ENCODE data around the gene IDI1. TPM values are rescaled to one million over a fixed set of nuclear protein-coding genes. Genes with fewer than 3 reads are reported as not detected.
"Not testable (repeated sequence)": the region's sequence is repeated elsewhere in the genome, so short reads cannot be mapped to it uniquely, and the experiment has no call there.

IDI1 gene
- total RNA-seq, 1 donor from 2014 or later, result 15.6 TPM

DNA sequence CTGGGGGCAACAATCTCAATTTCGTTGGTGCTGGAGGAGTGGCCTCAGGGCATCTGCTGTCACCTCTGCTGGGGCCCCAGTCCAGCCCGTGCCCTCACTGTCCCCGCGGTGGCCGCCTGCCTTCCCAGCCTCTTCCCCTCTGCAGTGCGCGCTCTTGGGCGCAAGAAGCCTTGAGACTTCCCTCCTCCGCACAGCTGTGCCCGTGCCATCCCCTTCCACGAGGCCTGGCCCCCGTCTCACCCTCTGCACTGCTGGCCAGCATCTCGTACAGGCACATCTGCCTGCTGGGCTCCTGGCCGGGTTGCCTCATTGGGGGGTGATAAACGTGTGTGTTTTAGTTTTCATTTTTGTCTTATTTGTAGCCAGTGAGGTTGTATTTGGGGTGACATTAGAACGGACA is 37.2 kb downstream of the IDI1 start:
- H3K36me3 ChIP-seq, result peaks cover 94% of the 10 kb centered on the region
- no peak for DNase-seq
- H3K27me3 ChIP-seq (ENCODE audit: low read depth), result no peaks in the 10 kb centered on the region
- TF ChIP-seq, protein P1, sequence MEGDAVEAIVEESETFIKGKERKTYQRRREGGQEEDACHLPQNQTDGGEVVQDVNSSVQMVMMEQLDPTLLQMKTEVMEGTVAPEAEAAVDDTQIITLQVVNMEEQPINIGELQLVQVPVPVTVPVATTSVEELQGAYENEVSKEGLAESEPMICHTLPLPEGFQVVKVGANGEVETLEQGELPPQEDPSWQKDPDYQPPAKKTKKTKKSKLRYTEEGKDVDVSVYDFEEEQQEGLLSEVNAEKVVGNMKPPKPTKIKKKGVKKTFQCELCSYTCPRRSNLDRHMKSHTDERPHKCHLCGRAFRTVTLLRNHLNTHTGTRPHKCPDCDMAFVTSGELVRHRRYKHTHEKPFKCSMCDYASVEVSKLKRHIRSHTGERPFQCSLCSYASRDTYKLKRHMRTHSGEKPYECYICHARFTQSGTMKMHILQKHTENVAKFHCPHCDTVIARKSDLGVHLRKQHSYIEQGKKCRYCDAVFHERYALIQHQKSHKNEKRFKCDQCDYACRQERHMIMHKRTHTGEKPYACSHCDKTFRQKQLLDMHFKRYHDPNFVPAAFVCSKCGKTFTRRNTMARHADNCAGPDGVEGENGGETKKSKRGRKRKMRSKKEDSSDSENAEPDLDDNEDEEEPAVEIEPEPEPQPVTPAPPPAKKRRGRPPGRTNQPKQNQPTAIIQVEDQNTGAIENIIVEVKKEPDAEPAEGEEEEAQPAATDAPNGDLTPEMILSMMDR (IDR thresholded peaks at IDR 0.05; ENCODE audit: borderline replicate concordance), result no peak
- H3K9me3 ChIP-seq (replicated peaks), result no peaks in the 10 kb centered on the region
- intact Hi-C loops (cut with micrococcal nuclease), result no loop called here
- no peaks in the 10 kb centered on the region for H3K4me1 ChIP-seq
- no peak overlapping the region for H3K27ac ChIP-seq (replicated peaks)
- no peak overlapping the region for H3K4me3 ChIP-seq

DNA sequence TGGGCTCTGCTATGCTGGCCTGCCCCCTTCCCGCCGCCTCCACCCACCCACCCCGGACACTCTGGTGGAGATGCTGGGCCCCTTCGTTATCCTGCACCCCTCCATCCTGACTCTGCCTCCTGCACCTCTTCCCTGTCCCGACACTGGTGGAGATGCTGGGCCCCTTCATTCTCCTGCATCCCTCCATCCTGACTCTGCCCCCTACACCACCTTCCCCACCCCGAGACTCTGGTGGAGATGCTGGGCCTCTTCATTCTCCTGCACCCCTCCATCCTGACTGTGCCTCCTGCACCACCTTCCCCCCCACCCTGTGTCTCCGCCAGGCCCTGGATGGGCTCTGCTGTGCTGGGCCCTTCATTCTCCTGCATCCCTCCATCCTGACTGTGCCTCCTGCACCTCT is 38.2 kb downstream of the IDI1 start:
- Histone ChIP-seq H3K4me1 (no peaks in the 10 kb centered on the region), H3K27me3 (ENCODE audit: low read depth) (no peaks in the 10 kb centered on the region), H3K27ac (replicated peaks) (no peak overlapping the region), H3K4me3 (no peak overlapping the region), H3K36me3 (peaks cover 94% of the 10 kb centered on the region), H3K9me3 (replicated peaks) (no peaks in the 10 kb centered on the region)
- intact Hi-C loops (cut with micrococcal nuclease), result no loop called here
- TF ChIP-seq, protein P1 (IDR thresholded peaks at IDR 0.05; ENCODE audit: borderline replicate concordance), result no peak
- no peak for DNase-seq

DNA sequence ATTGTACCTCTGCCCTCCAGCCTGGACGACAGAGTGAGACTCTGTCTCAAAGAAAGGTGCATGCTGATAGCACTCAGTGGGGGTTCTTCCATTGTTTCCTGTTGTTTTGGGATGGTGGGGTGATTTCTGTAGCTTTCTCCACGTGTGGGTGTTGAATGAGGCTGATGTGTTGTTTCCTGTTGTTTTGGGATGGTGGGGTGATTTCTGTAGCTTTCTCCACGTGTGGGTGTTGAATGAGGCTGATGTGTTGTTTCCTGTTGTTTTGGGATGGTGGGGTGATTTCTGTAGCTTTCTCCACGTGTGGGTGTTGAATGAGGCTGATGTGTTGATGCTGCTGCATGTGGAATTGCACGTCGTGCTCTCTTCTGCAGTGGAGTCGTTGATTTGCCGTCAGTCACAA is 39.0 kb downstream of the IDI1 start:
- intact Hi-C loops (cut with micrococcal nuclease); H3K4me1 ChIP-seq; H3K9me3 ChIP-seq (replicated peaks); H3K27me3 ChIP-seq (ENCODE audit: low read depth); H3K27ac ChIP-seq (replicated peaks); DNase-seq; H3K4me3 ChIP-seq: not testable (repeated sequence)
- peaks cover 98% of the 10 kb centered on the region for H3K36me3 ChIP-seq

DNA sequence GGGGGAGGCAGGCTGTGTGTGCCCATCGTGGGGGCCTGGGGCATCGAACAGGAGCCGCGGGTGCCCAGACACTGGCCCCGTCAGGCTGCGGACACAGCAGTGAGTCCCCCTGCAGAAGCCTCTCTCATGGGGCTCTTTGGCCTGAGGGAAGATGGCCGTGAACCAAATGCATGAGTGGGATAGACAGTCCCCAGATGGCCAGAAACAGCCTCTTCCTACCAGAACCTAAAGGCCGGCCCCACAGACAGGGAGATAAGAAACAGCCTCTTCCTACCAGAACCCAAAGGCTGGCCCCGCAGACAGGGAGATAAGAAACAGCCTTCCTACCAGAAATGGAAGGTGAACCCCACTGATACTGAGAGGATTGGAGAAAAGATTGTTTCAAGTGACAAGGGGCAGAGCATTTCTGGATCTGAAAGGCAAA is 39.8 kb downstream of the IDI1 start:
- Histone ChIP-seq H3K4me1 (no peaks in the 10 kb centered on the region), H3K36me3 (peaks cover 98% of the 10 kb centered on the region), H3K27me3 (ENCODE audit: low read depth) (no peaks in the 10 kb centered on the region), H3K27ac (replicated peaks) (no peak overlapping the region), H3K9me3 (replicated peaks) (no peaks in the 10 kb centered on the region), H3K4me3 (no peak overlapping the region)
- intact Hi-C loops (cut with micrococcal nuclease), result no loop called here
- TF ChIP-seq, protein P1 (IDR thresholded peaks at IDR 0.05; ENCODE audit: borderline replicate concordance), result no peak
- no peak for DNase-seq

DNA sequence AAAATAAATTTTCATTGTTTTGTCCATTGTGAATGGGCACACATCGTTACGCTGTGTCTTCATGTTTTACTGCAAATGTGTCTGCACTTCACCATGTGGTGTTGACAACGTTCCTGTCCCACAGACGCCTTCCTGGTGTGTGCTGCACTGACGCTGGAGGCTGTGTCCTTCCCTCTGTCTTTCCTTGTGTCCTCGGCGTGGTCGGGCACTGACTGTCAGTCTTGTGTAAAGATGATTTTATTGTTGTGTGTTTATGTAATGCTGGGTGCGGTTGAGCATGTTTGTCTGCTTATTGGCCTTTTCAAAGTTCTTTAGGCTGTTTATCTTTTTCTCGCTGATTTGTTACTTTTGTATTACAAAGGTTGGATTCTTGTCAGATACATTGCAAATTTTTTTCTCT is 41.3 kb downstream of the IDI1 start:
- intact Hi-C loops (cut with micrococcal nuclease), result no loop called here
- TF ChIP-seq, protein P1 (IDR thresholded peaks at IDR 0.05; ENCODE audit: borderline replicate concordance), result no peak
- H3K27me3 ChIP-seq (ENCODE audit: low read depth), result no peaks in the 10 kb centered on the region
- H3K36me3 ChIP-seq, result peaks cover 98% of the 10 kb centered on the region
- no peaks in the 10 kb centered on the region for H3K4me1 ChIP-seq
- DNase-seq, result no peak
- H3K4me3 ChIP-seq, result no peak overlapping the region
- peaks cover 11% of the 10 kb centered on the region for H3K9me3 ChIP-seq (replicated peaks)
- no peak overlapping the region for H3K27ac ChIP-seq (replicated peaks)

DNA sequence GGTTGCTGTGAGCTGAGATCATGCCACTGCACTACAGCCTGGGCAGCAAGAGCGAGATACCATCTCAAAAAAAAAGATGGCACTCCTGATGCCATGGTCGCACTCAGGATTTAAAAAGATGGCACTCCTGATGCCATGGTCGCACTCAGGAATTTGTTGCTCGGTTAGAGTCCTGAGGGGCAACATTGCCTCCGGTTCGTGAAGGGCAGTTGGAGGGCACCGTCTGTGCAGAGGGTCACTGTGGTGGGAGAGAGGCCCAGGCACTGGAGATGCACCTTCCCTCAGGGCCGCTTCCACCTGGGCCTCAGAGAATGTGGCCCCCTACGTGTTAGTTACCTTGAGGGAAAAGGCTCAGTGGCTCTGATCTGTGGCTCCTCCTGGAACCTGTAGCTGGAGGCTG is 42.3 kb downstream of the IDI1 start:
- H3K9me3 ChIP-seq (replicated peaks), result peaks cover 21% of the 10 kb centered on the region
- no peaks in the 10 kb centered on the region for H3K4me1 ChIP-seq
- intact Hi-C loops (cut with micrococcal nuclease), result no loop called here
- no peak overlapping the region for H3K27ac ChIP-seq (replicated peaks)
- H3K27me3 ChIP-seq (ENCODE audit: low read depth), result no peaks in the 10 kb centered on the region
- H3K36me3 ChIP-seq, result peaks cover 98% of the 10 kb centered on the region
- H3K4me3 ChIP-seq, result no peak overlapping the region
- DNase-seq, result no peak
- TF ChIP-seq, protein P1 (IDR thresholded peaks at IDR 0.05; ENCODE audit: borderline replicate concordance), result no peak

Data from left ventricle myocardium inferior (tissue), 1 donor.